ENCODE measurements around the gene TH.

Gene TH

GRCh38 chr11:2139621-2140337 lies 31.8 kb downstream of the TH start:
- no peak overlapping the region for H2BK15ac ChIP-seq (replicated peaks; ENCODE audit: low read depth)
- no peaks in the 10 kb centered on the region for H3K36me3 ChIP-seq (ENCODE audit: control insufficient read depth, insufficient read depth, low read length)
- peaks cover 58% of the 10 kb centered on the region for H3K27me3 ChIP-seq (ENCODE audit: insufficient read depth, low read length, poor library complexity)
- no peak overlapping the region for H4K8ac ChIP-seq (ENCODE audit: low read depth, low read length)
- H3K18ac ChIP-seq (ENCODE audit: low read length), result no peak overlapping the region
- H2BK120ac ChIP-seq (ENCODE audit: low read depth, low read length), result no peak overlapping the region
- no peaks in the 10 kb centered on the region for H3K4me1 ChIP-seq (ENCODE audit: control insufficient read depth, low read depth, low read length)
- no peak overlapping the region for H3K4ac ChIP-seq (ENCODE audit: low read depth, low read length)
- no peak overlapping the region for H3K27ac ChIP-seq (ENCODE audit: low read depth, low read length)
- H2AK5ac ChIP-seq (ENCODE audit: low read length), result no peak overlapping the region
- WGBS (ENCODE audit: extremely low coverage, insufficient coverage, low lambda C conversion rate), result no CpG with 5 or more reads among the region's 57 CpGs
- H3K23ac ChIP-seq (ENCODE audit: low read length), result no peak overlapping the region
- no peak overlapping the region for H3K56ac ChIP-seq (ENCODE audit: low read length)
- no peaks in the 10 kb centered on the region for H3K79me1 ChIP-seq (ENCODE audit: low read length)
- H3K4me2 ChIP-seq (ENCODE audit: low read length), result no peak overlapping the region
- DNase-seq, result no peak
- H4K5ac ChIP-seq (ENCODE audit: low read length), result no peak overlapping the region
- no peak overlapping the region for H3K4me3 ChIP-seq (ENCODE audit: low read length)
- H2BK5ac ChIP-seq (ENCODE audit: low read length), result no peak overlapping the region
- H3K9ac ChIP-seq (ENCODE audit: low read length), result no peak overlapping the region
- no peaks in the 10 kb centered on the region for H3K79me2 ChIP-seq (ENCODE audit: control insufficient read depth, insufficient read depth, low read length)

- no peak within 1 kb of the TSS for H3K4ac ChIP-seq (ENCODE audit: low read depth, low read length)
- no peak within 1 kb of the TSS for H3K27ac ChIP-seq (ENCODE audit: low read depth, low read length)
- H3K56ac ChIP-seq (ENCODE audit: low read length), result no peak within 1 kb of the TSS
- no CpG with 5 or more reads among the region's 62 CpGs for WGBS (ENCODE audit: extremely low coverage, insufficient coverage, low lambda C conversion rate)
- H3K79me1 ChIP-seq (ENCODE audit: low read length), result no peaks in the 10 kb centered on the region
- H3K4me1 ChIP-seq (ENCODE audit: control insufficient read depth, low read depth, low read length), result no peaks in the 10 kb centered on the region
- no peak within 1 kb of the TSS for H2BK5ac ChIP-seq (ENCODE audit: low read length)
- H3K18ac ChIP-seq (ENCODE audit: low read length), result no peak within 1 kb of the TSS
- H3K4me3 ChIP-seq (ENCODE audit: low read length), result no peak within 1 kb of the TSS
- H3K36me3 ChIP-seq (ENCODE audit: control insufficient read depth, insufficient read depth, low read length), result no peaks in the 10 kb centered on the region
- H3K79me2 ChIP-seq (ENCODE audit: control insufficient read depth, insufficient read depth, low read length), result no peaks in the 10 kb centered on the region
- H4K5ac ChIP-seq (ENCODE audit: low read length), result no peak within 1 kb of the TSS
- no peak within 1 kb of the TSS for H2BK120ac ChIP-seq (ENCODE audit: low read depth, low read length)
- no peak within 1 kb of the TSS for H3K9ac ChIP-seq (ENCODE audit: low read length)
- no peak within 1 kb of the TSS for H2AK5ac ChIP-seq (ENCODE audit: low read length)
- H2BK15ac ChIP-seq (replicated peaks; ENCODE audit: low read depth), result no peak within 1 kb of the TSS
- peaks cover 53% of the 10 kb centered on the region for H3K27me3 ChIP-seq (ENCODE audit: insufficient read depth, low read length, poor library complexity)
- DNase-seq, result no peak
- H4K8ac ChIP-seq (ENCODE audit: low read depth, low read length), result no peak within 1 kb of the TSS
- no peak within 1 kb of the TSS for H3K4me2 ChIP-seq (ENCODE audit: low read length)
- no peak within 1 kb of the TSS for H3K23ac ChIP-seq (ENCODE audit: low read length)
These were observed 32.5 kb downstream of the TH start, which contains the start of gene IGF2 for GRCh38 chr11:2139123-2139521. IGF2 (minus strand) TSS chr11:2139389; CDS start chr11:2135523, 3,866 bp downstream.

- Histone ChIP-seq H3K36me3 (ENCODE audit: control insufficient read depth, insufficient read depth, low read length) (no peaks in the 10 kb centered on the region), H2AK5ac (ENCODE audit: low read length) (no peak overlapping the region), H4K8ac (ENCODE audit: low read depth, low read length) (no peak overlapping the region), H4K5ac (ENCODE audit: low read length) (no peak overlapping the region), H2BK15ac (replicated peaks; ENCODE audit: low read depth) (no peak overlapping the region), H3K27ac (ENCODE audit: low read depth, low read length) (no peak overlapping the region), H3K23ac (ENCODE audit: low read length) (no peak overlapping the region), H3K4ac (ENCODE audit: low read depth, low read length) (no peak overlapping the region), H3K79me2 (ENCODE audit: control insufficient read depth, insufficient read depth, low read length) (no peaks in the 10 kb centered on the region), H3K27me3 (ENCODE audit: insufficient read depth, low read length, poor library complexity) (peaks cover 47% of the 10 kb centered on the region), H2BK120ac (ENCODE audit: low read depth, low read length) (no peak overlapping the region), H3K79me1 (ENCODE audit: low read length) (no peaks in the 10 kb centered on the region), H3K9ac (ENCODE audit: low read length) (no peak overlapping the region), H3K18ac (ENCODE audit: low read length) (no peak overlapping the region), H3K56ac (ENCODE audit: low read length) (no peak overlapping the region), H2BK5ac (ENCODE audit: low read length) (no peak overlapping the region), H3K4me3 (ENCODE audit: low read length) (no peak overlapping the region), H3K4me2 (ENCODE audit: low read length) (no peak overlapping the region), H3K4me1 (ENCODE audit: control insufficient read depth, low read depth, low read length) (no peaks in the 10 kb centered on the region)
- WGBS (ENCODE audit: extremely low coverage, insufficient coverage, low lambda C conversion rate), result no CpG with 5 or more reads among the region's 68 CpGs
- DNase-seq, result no peak
These were observed 33.0 kb downstream of the TH start for GRCh38 chr11:2138431-2139122.

- Histone ChIP-seq H3K56ac (ENCODE audit: low read length) (no peak overlapping the region), H3K36me3 (ENCODE audit: control insufficient read depth, insufficient read depth, low read length) (no peaks in the 10 kb centered on the region), H3K79me1 (ENCODE audit: low read length) (no peaks in the 10 kb centered on the region), H3K18ac (ENCODE audit: low read length) (no peak overlapping the region), H3K4me1 (ENCODE audit: control insufficient read depth, low read depth, low read length) (no peaks in the 10 kb centered on the region), H3K9ac (ENCODE audit: low read length) (no peak overlapping the region), H4K8ac (ENCODE audit: low read depth, low read length) (no peak overlapping the region), H3K27me3 (ENCODE audit: insufficient read depth, low read length, poor library complexity) (peaks cover 43% of the 10 kb centered on the region), H2BK5ac (ENCODE audit: low read length) (no peak overlapping the region), H3K79me2 (ENCODE audit: control insufficient read depth, insufficient read depth, low read length) (no peaks in the 10 kb centered on the region), H3K4me2 (ENCODE audit: low read length) (no peak overlapping the region), H3K27ac (ENCODE audit: low read depth, low read length) (no peak overlapping the region), H3K4ac (ENCODE audit: low read depth, low read length) (no peak overlapping the region), H2BK120ac (ENCODE audit: low read depth, low read length) (no peak overlapping the region), H2AK5ac (ENCODE audit: low read length) (no peak overlapping the region), H2BK15ac (replicated peaks; ENCODE audit: low read depth) (no peak overlapping the region), H3K4me3 (ENCODE audit: low read length) (no peak overlapping the region), H3K23ac (ENCODE audit: low read length) (no peak overlapping the region), H4K5ac (ENCODE audit: low read length) (no peak overlapping the region)
- DNase-seq, result no peak
- WGBS (ENCODE audit: extremely low coverage, insufficient coverage, low lambda C conversion rate), result no CpG with 5 or more reads among the region's 44 CpGs
These were observed 33.6 kb downstream of the TH start for GRCh38 chr11:2138068-2138430.

- no peak overlapping the region for H4K8ac ChIP-seq (ENCODE audit: low read depth, low read length)
- H3K23ac ChIP-seq (ENCODE audit: low read length), result no peak overlapping the region
- no peak overlapping the region for H2BK5ac ChIP-seq (ENCODE audit: low read length)
- peak overlapping the region; percentile 26 for H3K4me2 ChIP-seq (ENCODE audit: low read length)
- no peak overlapping the region for H2BK15ac ChIP-seq (replicated peaks; ENCODE audit: low read depth)
- H3K4me1 ChIP-seq (ENCODE audit: control insufficient read depth, low read depth, low read length), result no peaks in the 10 kb centered on the region
- H3K9ac ChIP-seq (ENCODE audit: low read length), result no peak overlapping the region
- WGBS (ENCODE audit: extremely low coverage, insufficient coverage, low lambda C conversion rate), result no CpG with 5 or more reads among the region's 50 CpGs
- H3K18ac ChIP-seq (ENCODE audit: low read length), result no peak overlapping the region
- H3K4me3 ChIP-seq (ENCODE audit: low read length), result no peak overlapping the region
- H3K4ac ChIP-seq (ENCODE audit: low read depth, low read length), result no peak overlapping the region
- no peak overlapping the region for H2AK5ac ChIP-seq (ENCODE audit: low read length)
- H2BK120ac ChIP-seq (ENCODE audit: low read depth, low read length), result no peak overlapping the region
- DNase-seq, result peak; percentile 72
- no peak overlapping the region for H4K5ac ChIP-seq (ENCODE audit: low read length)
- H3K79me1 ChIP-seq (ENCODE audit: low read length), result no peaks in the 10 kb centered on the region
- H3K27me3 ChIP-seq (ENCODE audit: insufficient read depth, low read length, poor library complexity), result peaks cover 36% of the 10 kb centered on the region
- H3K79me2 ChIP-seq (ENCODE audit: control insufficient read depth, insufficient read depth, low read length), result no peaks in the 10 kb centered on the region
- no peak overlapping the region for H3K56ac ChIP-seq (ENCODE audit: low read length)
- H3K27ac ChIP-seq (ENCODE audit: low read depth, low read length), result no peak overlapping the region
- H3K36me3 ChIP-seq (ENCODE audit: control insufficient read depth, insufficient read depth, low read length), result no peaks in the 10 kb centered on the region
These were observed 34.2 kb downstream of the TH start for GRCh38 chr11:2137202-2138067.
